CD4-positive, alpha-beta T cell treated with Interleukin-10 for 1 hour (primary cell): ENCODE measurements around the gene DPEP2.
"Not testable (repeated sequence)": the region's sequence is repeated elsewhere in the genome, so short reads cannot be mapped to it uniquely, and the experiment has no call there.

Experiments used
- DNase-seq: peaks from one replicate; pipeline ENCODE4 v3.0.0-alpha.2; 2020

Gene DPEP2

DNA sequence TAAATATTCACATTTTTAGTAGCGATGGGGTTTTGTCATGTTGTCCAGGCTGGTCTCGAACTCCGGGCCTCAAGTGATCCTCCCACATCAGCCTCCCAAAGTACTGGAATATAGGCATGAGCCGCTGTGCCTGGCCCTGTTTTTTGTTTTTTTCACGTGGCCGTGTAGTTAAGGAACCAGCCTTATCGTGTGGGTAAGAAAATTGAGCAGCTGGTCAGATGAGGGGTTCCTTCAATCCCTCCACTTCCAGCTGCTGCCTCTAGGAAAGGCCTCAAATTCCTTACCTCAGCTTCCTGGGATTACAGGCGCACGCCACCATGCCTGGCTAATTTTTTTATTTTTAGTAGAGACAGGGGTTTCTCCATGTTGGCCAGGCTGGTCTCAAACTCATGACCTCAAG is 5.9 kb upstream of the DPEP2 start:
- DNase-seq, result no peak

GRCh38 chr16:68003031-68003430 is 3.7 kb upstream of the DPEP2 start:
- DNase-seq, result no peak

DNA sequence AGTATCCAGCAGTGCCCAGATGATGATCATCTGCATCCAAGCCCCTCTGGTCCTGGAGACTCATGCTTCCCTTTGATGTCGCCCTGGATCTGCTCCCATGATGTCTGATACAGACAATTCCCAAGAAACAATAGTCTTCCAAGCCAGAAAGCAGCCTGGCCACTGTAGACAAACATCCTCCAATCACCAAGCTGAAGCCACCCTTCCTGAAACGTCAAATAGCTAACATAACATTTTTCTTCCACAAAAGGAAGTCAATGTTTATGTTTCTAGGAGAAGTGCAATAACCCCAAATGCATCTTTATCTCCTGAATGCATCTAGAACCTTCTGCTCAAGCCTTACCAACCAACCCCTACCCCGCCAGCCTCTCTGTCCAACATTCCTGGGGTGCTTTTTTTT is 1.2 kb upstream of the DPEP2 start:
- DNase-seq, result no peak

- no peak for DNase-seq
Observed at GRCh38 chr16:67999985-68000384, 701 bp upstream of the DPEP2 start.

- DNase-seq, result not testable (repeated sequence)
Observed at GRCh38 chr16:67998231-67998778, 979 bp downstream of the DPEP2 start.

- DNase-seq, result no peak
Observed at GRCh38 chr16:67996666-67997065, 2.6 kb downstream of the DPEP2 start.

DNA sequence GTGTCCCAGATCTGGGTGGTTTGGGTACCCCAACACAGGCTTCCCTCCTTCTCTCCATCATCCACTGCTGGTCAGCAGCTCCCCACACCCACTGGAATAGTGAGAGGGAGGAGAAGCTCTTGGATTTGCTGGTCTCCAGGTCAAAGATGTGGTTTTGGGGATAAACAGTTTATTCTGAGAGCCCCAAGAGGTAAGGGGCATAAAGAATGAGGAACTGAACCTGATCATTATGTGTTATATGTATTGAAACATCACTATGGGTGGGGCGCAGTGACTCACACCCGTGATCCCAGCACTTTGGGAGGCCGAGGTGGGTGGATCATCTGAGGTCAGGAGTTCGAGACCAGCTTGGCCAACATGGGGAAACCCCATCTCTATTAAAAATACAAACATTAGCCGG is 3.9 kb downstream of the DPEP2 start:
- peak; percentile 40 for DNase-seq

DNA sequence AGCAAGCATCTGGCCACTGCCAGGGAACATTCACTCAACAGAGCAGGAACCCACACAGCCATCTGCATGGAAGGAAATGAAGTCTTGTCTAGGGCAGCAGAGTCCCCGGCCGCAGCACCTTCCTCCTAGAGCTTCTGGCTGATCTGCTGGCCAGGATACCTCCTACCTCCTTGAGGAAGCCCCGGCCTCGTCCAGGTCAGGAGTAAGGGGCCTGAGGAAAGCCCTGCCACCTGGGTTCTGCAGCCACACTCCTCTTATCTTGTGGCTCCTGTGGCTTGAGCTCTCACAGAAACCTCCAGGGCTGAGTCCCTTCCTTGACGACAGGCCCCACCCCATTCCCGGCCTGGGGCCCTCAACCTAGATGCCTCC is 5.3 kb downstream of the DPEP2 start:
- DNase-seq, result not testable (repeated sequence)

- DNase-seq, result peak; percentile 85
Observed at GRCh38 chr16:67993207-67994039, 5.9 kb downstream of the DPEP2 start.

GRCh38 chr16:67992661-67993206 is 6.5 kb downstream of the DPEP2 start:
- no peak for DNase-seq

- DNase-seq, result no peak
Observed at GRCh38 chr16:67990018-67990386, 9.3 kb downstream of the DPEP2 start.

- no peak for DNase-seq
Observed at GRCh38 chr16:67989322-67990017, 9.8 kb downstream of the DPEP2 start.

GRCh38 chr16:67988675-67989074 is 10.6 kb downstream of the DPEP2 start:
- no peak for DNase-seq

DNA sequence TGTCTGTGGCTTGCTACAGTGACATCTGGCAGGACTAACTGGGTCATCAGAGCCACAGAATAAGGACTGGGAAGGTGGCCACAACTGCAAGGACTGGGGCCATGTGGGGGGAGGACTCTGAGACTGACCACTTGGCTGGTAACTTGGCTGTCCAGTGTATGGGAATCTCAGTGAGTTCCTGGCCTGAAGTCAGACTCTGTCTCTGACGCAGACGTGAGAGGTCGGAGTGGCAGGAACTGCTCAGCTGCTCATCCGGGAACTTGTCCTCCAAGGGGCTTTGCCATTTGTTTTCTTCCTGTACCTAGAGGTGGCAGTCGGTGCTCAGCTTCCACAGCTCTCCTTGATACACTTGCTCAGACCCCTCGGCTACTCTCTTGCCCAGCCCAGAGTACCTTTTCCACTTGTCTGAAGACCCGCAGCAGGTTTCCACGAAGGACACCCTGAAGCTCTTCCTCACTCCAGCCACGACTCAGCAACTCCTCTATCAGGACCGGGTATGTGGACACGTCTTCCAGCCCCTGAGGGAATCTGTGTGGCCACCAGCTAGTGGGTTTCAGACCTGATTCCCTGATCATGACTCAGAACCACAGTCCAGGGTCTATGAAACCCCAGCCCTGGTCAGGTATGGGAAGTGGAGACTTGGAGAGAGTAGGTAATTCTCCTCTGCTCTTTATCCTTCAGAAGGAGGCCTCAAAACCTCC is 11.7 kb downstream of the DPEP2 start:
- DNase-seq, result no peak

DNA sequence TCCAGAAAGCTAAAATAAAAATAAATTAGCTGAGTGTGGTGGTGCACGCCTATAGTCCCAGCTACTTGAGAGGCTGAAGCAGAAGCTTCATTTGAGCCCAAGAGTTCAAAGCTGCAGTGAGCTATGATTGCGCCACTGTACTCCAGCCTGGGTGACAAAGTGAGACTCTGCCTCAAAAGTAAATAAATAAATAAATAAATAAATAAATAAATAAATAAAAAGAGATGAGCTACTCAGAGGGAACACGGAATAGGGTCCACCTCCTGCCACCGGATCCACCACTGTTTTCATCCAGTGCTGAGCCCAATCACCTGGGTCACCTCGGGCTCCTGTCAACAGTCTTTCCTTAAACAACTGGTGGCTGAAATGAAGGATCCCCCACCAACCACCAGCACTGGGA is 12.3 kb downstream of the DPEP2 start:
- DNase-seq, result no peak

- DNase-seq, result no peak
Observed at GRCh38 chr16:67982011-67982696, 17.1 kb downstream of the DPEP2 start.

- no peak for DNase-seq
Observed at GRCh38 chr16:67979955-67980678, 19.2 kb downstream of the DPEP2 start, which contains the start of gene DPEP3. Gene DPEP3, minus strand, starts transcription at chr16:67980499. Its CDS starts 119 bp downstream, at chr16:67980380.

DNA sequence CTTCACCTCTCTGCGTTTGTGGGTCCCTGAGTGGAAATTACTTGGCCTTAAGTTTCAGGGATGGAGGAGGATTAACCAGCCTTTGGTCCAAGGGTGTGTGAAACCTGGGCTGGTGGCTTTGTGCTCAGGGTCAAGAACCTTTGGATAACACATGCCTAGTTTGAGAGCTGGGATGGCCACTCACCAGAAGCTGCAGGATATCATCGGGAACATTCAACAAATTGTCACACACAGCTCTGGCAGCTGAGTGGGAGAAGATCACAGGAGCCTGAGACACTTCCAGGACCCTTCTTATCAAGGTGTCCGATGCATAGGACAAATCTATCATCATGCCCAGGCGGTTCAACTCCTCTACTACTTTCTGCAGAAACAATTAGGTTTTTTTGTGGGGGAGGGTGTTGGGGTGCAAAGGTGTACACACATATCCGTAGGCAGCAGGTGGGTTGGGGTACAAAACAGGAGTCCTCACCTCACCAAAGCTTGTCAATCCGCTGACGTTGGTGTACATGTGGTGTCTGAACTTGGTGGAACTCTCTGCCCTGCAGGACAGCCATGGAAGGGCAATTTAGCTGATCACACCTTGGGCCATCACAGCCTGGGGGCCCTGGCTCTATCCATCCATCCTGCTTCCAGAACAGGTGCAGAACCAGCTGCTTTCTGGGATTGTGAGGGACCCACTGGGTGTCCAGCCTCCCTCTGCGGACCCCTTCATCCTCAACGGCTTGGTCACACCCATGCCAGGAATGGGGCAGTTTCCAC is 21.6 kb downstream of the DPEP2 start:
- DNase-seq, result no peak

DNA sequence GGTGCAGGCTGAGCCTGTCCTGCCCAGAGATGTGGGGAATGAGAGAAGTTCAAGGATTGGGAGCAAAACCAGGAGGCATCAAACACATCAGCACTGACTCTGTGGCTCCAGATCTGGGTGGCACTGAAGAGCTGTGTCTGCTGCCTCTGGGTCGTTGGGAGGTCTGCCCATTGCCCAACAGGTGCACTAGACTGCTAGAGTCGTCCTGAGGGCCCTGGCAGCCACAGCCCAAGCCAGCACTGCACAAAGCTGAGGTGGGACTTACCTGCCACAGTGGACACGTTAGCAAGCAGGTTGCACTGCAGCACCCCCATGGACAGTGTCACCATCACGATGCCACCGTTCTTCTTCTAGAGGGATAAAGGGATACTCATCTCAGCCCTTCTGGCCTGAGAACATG is 22.3 kb downstream of the DPEP2 start:
- no peak for DNase-seq

DNA sequence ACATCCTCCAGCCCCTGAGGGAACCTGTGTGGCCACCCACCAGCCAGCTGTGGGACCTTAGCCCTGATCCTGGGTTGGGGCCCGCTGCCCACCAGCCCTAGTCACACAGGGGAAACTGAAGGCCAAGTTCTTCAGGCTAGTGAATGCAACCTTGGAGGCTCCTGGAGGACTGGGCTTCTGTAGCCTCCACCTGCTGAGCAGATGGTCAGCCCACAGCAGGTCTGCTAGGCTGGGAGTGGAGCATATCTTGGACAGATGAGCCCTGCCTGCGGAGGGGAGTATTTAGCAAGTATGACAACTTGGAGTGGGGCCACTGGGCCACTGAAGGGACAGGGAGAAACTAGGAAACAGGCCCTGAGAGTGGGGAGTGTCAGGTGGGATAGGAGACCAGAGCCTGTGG is 23.1 kb downstream of the DPEP2 start:
- DNase-seq, result no peak
